HG02852 (cell line): ENCODE measurements around the gene DMD.

ENCODE experiments used
- ATAC-seq: cut with Tn5 transposase; IDR thresholded peaks from one replicate; pipeline ENCODE4 v1.9.1; 2021; ENCODE audit warnings: mild to moderate bottlenecking, moderate library complexity; ENCODE audit not compliant: unreplicated experiment

The DMD gene

DNA sequence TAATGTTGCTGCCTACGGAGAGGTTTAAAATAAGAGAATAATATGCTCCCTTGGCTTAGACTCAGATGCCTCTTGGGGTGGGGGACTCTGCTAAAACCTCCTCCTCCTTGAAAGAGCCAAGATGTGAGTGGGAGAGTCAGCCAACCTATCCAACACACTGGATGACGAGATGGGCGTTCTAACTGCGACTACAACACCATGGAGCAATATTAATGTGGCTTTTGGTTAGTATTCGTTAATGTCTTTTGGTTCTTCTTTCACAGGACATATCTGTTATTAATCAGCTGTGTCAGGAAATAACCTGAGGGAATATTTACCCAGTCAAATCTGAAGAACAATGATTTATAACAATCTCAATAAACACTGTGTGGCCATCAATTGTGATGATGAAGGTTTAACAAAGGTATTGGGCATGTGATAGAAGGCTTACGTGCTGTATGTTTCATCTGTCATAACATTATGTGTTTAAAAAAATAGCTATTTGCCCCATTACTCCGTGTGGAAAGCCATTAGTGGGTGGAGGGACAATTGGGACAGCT, 1996.0 kb downstream of the DMD start:
- ATAC-seq, result no peak

- ATAC-seq, result no peak
Measured at GRCh38 chrX:31213941-31214340, 1997.4 kb downstream of the DMD start.

- ATAC-seq, result no peak
Measured at GRCh38 chrX:31212856-31213748, 1998.2 kb downstream of the DMD start.

DNA sequence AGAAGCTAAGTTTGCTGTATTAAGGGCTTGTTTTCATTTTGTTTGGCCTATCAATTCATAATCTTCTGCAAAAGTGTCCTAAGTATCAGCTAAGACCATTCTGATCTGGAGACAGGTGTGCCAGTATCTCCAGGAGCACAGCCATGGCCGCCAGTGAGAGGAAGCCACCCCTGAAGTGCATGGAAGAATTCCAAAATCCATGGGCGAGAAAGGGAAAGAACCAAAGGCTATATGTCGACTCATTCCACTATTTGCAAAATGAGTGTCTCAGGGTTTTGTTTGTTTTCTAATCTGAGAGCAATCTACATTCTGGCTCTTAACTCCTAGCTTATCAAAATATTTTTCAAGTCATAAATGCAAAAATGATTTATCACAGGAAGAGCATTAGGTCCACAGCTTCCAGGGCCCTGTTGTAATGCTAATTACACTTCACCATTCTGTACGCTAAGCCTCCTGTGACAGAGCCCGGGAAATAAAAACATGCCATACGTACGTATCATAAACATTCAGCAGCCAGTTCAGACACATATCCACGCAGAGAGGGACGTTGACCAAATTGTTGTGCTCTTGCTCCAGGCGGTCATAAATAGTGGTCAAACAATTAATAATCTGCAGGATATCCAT, 2002.2 kb downstream of the DMD start:
- ATAC-seq, result no peak

DNA sequence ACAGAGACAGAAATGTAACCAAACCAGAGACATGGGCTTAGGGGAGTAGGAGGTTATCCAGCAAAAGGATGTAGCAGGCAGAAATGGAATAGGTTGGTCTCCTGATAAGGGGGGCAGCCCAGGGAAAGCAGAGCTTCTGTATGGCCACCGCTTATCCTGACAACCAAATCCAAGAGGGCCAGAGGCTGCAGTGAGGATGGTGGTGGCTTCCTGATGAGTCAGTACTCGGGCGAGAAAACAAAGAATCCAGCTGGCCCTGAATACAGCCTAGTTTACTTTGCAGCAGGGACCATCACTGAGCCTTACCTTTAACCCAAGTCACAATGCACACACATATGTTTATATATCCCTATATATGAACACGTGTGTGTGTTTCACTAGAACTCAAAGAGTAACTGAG, 2009.8 kb downstream of the DMD start:
- ATAC-seq, result no peak

GRCh38 chrX:31200430-31200829, 2010.9 kb downstream of the DMD start:
- ATAC-seq, result no peak

GRCh38 chrX:31199840-31200114, 2011.6 kb downstream of the DMD start:
- no peak for ATAC-seq

DNA sequence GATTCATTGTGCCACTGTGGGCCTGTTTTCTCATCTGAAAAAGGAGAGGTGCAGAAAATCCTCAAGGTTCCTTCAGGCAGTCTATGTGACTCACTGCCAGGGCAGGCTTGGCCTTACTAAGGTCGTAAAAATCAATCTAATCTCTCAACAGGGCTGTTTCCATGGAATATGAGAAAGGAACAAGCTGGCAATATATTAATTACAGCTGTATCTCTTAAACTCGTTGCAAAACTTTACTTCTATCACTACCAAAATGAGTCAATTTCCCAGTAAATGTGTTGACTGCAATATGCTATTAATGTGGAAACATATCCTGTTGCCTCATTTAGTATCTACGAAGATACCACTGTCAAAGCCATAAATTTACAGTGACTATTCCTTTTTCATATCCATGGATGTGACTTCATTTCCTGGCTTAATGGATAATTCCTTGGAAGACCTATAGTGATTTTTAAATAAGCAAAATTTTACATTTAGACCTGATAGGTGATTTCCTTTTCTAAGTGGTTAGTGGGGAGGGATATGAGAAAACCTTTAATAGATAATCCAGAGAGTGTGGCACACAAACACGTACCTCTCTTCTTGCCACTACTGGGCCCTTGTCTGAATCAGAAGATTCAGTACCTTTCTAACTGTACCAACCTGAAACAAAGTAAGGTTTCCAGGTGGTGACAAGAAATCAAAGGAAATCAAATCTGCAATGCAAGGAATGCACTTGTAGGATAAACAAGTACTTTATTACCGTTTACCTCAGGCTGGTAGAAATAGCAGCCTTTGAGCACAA, 2012.1 kb downstream of the DMD start:
- no peak for ATAC-seq

- ATAC-seq, result no peak
Measured at GRCh38 chrX:31190221-31190975, 2021.0 kb downstream of the DMD start.

GRCh38 chrX:31186693-31187338, 2024.5 kb downstream of the DMD start:
- ATAC-seq, result no peak

GRCh38 chrX:31185884-31186283, 2025.5 kb downstream of the DMD start:
- ATAC-seq, result no peak

DNA sequence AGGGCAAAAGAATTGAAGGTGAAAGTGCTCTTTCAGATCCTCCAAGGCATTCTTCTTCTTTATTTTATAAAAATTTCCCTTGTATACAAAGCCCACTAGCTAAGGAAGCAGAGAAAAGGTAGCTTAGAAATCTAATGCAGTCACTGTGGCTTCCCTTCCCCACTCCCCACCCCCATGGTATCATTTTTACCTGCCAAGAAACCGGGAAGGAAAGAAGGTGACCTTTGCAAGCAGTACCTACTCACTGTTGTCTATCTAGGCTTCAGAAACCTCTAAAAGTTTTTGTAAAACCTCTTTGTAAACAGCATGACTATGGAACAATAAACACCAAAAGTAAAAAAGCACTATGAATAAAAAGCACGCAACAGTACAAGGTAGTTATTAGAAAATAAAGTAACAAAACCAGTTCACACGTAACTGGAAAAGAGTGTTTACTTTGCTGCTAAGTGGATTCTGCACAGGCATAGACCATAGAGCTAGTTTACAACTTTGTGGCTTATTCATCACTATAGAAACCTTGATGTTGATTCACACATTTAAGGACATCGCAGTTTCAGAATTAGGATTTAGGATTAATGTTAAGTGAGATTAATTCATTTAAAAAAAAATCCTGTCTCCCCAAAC, 2029.9 kb downstream of the DMD start:
- ATAC-seq, result no peak

DNA sequence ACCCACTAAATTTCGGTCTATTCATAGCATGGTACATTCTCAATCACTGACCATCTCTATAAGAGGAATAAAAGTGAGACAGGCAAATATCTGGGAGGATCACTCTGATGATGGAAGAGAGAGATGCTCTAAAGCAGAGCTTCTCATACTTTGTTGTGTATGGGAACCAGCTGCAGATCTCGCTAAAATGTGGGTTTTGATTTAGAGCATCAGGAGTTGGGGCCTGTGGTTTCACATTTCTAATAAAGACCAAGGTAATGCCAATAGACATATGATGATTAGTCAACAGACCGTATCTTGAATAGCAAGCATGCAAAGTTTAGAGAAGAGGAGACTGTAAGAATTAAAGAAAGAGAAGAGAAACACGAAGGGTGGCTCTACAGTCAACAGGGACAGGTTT, 2032.1 kb downstream of the DMD start:
- no peak for ATAC-seq

GRCh38 chrX:31178769-31179125, 2032.6 kb downstream of the DMD start:
- ATAC-seq, result no peak

GRCh38 chrX:31178064-31178768, 2033.1 kb downstream of the DMD start:
- ATAC-seq, result peak; percentile 76

GRCh38 chrX:31170792-31171191, 2040.6 kb downstream of the DMD start:
- ATAC-seq, result no peak

GRCh38 chrX:31168551-31168950, 2042.8 kb downstream of the DMD start:
- ATAC-seq, result peak; percentile 99

GRCh38 chrX:31166832-31167231, 2044.5 kb downstream of the DMD start:
- no peak for ATAC-seq

DNA sequence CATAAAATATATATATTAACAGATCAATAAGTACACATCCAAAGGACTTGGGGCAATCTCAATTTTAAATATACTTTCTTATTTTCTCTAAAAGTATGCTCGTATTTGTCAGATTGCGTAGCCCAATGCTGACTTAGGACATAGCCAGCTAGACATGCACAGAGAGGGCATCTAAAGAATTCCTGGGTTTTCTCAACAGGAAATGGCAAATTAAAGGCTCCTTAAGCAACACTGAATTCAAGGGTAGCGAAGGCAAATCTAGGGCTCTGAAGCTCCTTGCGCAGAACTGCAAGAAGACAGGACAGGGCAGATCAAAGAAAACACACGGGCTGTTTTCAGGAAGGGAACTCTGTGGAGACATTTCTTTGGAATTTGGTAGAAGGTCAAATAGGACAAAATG, 2044.9 kb downstream of the DMD start:
- no peak for ATAC-seq
